Neural cell (in vitro differentiated cells): ENCODE measurements around the gene PADI2. TPM values are rescaled to one million over a fixed set of nuclear protein-coding genes. Genes with fewer than 3 reads are reported as not detected.

ENCODE experiments used
- H2AFZ ChIP-seq: fragments of 200-600, 300-800 bp; sonication (generic), shearing (Covaris generic); 2 replicates; pipeline ENCODE4 v1.6.0; 2014; ENCODE audit warnings: low read depth, mild to moderate bottlenecking, antibody characterized with exemption, low read length, moderate library complexity
- H3F3A ChIP-seq: fragments of 200-600 bp; shearing (Covaris generic); 2 replicates; pipeline ENCODE4 v1.6.1; 2016; ENCODE audit warnings: mild to moderate bottlenecking, moderate library complexity, mixed read lengths, antibody characterized with exemption, low read length; ENCODE audit not compliant: insufficient read depth, poor library complexity, severe bottlenecking
- H3K27ac ChIP-seq: fragments of 200-600, 300-800 bp; sonication (generic), shearing (Covaris generic); 2 replicates; pipeline ENCODE4 v1.5.1; 2014; ENCODE audit warnings: mild to moderate bottlenecking, low read length, moderate library complexity
- H3K27me3 ChIP-seq: fragments of 300-800, 200-600 bp; sonication (generic), shearing (Covaris generic); 2 replicates; pipeline ENCODE4 v1.6.0; 2014; ENCODE audit warnings: mild to moderate bottlenecking, low read depth, low read length, moderate library complexity; ENCODE audit not compliant: insufficient read depth
- H3K36me3 ChIP-seq: fragments of 300-800, 200-600 bp; sonication (generic), shearing (Covaris generic); 2 replicates; pipeline ENCODE4 v1.5.1; 2014; ENCODE audit warnings: mild to moderate bottlenecking, antibody characterized with exemption, low read length, moderate library complexity; ENCODE audit not compliant: insufficient read depth
- H3K4me2 ChIP-seq: fragments of 300-800, 200-600 bp; sonication (generic), shearing (Covaris generic); 2 replicates; pipeline ENCODE4 v1.6.0; 2014; ENCODE audit warnings: mild to moderate bottlenecking, low read length
- H3K4me3 ChIP-seq: fragments of 300-800, 200-600 bp; sonication (generic), shearing (Covaris generic); 2 replicates; pipeline ENCODE4 v1.5.1; 2014; ENCODE audit warnings: mild to moderate bottlenecking, low read length, moderate library complexity
- H3K79me2 ChIP-seq: fragments of 200-600 bp; shearing (Covaris generic); replicated peaks from 2 replicates; pipeline ENCODE4 v1.6.0; 2014; ENCODE audit warnings: mild to moderate bottlenecking, low read length, moderate library complexity; ENCODE audit not compliant: insufficient read depth
- H3K9ac ChIP-seq: fragments of 300-800, 200-600 bp; sonication (generic), shearing (Covaris generic); 2 replicates; pipeline ENCODE4 v1.6.1; 2016; ENCODE audit warnings: mild to moderate bottlenecking, low read length, mixed read lengths
- H3K9me2 ChIP-seq: fragments of 200-600 bp; shearing (Covaris generic); 2 replicates; pipeline ENCODE4 v1.6.1; 2016; ENCODE audit warnings: mild to moderate bottlenecking, low read length, mixed read lengths; ENCODE audit not compliant: insufficient read depth
- H3K9me3 ChIP-seq: fragments of 200-600, 300-800 bp; sonication (generic), shearing (Covaris generic); 2 replicates; pipeline ENCODE4 v1.6.1; 2016; ENCODE audit warnings: mild to moderate bottlenecking, mixed run types, low read length, moderate library complexity, mixed read lengths
- H4K20me1 ChIP-seq: fragments of 200-600 bp; shearing (Covaris generic); 2 replicates; pipeline ENCODE4 v1.6.1; 2016; ENCODE audit warnings: mild to moderate bottlenecking, mixed run types; ENCODE audit not compliant: insufficient read depth
- EP300 ChIP-seq: fragments of 450-650 bp; conservative IDR thresholded peaks from 2 replicates; pipeline ENCODE4 v1.6.1; 2014; ENCODE audit warnings: antibody characterized with exemption, mild to moderate bottlenecking, moderate library complexity; ENCODE audit not compliant: poor library complexity, severe bottlenecking
- EZH2 ChIP-seq: fragments of 200-600, 300-800 bp; shearing (Covaris generic), sonication (generic); IDR thresholded peaks from 2 replicates; pipeline ENCODE4 v1.6.1; 2014; ENCODE audit warnings: antibody characterized with exemption, low read length, borderline replicate concordance, mild to moderate bottlenecking; ENCODE audit not compliant: insufficient read depth, poor library complexity, severe bottlenecking
- MXI1 ChIP-seq: fragments of 450-650 bp; conservative IDR thresholded peaks from 2 replicates; pipeline ENCODE4 v1.6.1; 2014; ENCODE audit warnings: antibody characterized with exemption, mild to moderate bottlenecking; ENCODE audit not compliant: poor library complexity, severe bottlenecking
- POLR2AphosphoS5 ChIP-seq: IDR thresholded peaks from 2 replicates; pipeline ENCODE4 v1.6.1; 2012
- RAD21 ChIP-seq: fragments of 450-650 bp; conservative IDR thresholded peaks from 2 replicates; pipeline ENCODE4 v1.6.1; 2014; ENCODE audit warnings: antibody characterized with exemption, mild to moderate bottlenecking, moderate library complexity
- SMC3 ChIP-seq: fragments of 450-650 bp; conservative IDR thresholded peaks from 2 replicates; pipeline ENCODE4 v1.6.1; 2014; ENCODE audit warnings: antibody characterized with exemption, mild to moderate bottlenecking, moderate library complexity; ENCODE audit not compliant: poor library complexity
- TAF1 ChIP-seq: IDR thresholded peaks from 2 replicates; pipeline ENCODE4 v1.6.1; 2012; ENCODE audit warnings: low read depth
- polyA plus RNA-seq: library from polyadenylated mRNA; depleted of rRNA; stranded (reverse); fragments of >200 nt; gene quantifications from 2 replicates; pipeline ENCODE4 v1.2.3, GENCODE V29; 2014
- TF ChIP-seq, protein P1 (sequence below): IDR thresholded peaks from 2 replicates; pipeline ENCODE4 v1.6.1; 2012; ENCODE audit warnings: borderline replicate concordance
- TF ChIP-seq, protein P2 (sequence below): fragments of 450-650 bp; IDR thresholded peaks from 2 replicates; pipeline ENCODE4 v1.5.1; 2014; ENCODE audit warnings: antibody characterized with exemption, mild to moderate bottlenecking, moderate library complexity; ENCODE audit not compliant: poor library complexity, severe bottlenecking

PADI2 gene
- polyA plus RNA-seq, 1 donor from 2014 or later = 1.6 TPM

DNA sequence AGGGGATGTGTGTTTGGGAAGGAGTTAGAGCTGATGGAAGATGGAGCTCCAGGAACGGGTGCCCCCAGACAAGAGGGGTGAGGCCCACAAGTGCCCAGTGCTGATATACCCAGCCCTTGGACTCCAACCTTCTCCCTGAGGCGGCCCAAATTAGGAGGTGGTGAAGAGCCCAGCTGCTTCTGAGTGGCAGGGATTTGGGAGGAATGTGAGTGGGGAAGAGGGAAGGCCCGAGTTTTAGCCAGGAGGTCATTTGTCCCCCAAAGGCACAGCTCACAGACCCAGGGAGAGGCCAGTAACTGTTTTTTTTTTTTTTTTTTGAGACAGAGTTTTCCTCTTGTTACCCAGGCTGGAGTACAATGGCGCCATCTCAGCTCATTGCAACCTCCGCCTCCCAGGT, 1.2 kb upstream of the PADI2 start:
- H3K27me3 ChIP-seq = peaks cover 36% of the 10 kb centered on the region
- no peaks in the 10 kb centered on the region for H3K9me3 ChIP-seq
- H3K4me3 ChIP-seq = no peak overlapping the region
- H3K36me3 ChIP-seq = no peaks in the 10 kb centered on the region
- H3K9ac ChIP-seq = no peak overlapping the region
- H3K9me2 ChIP-seq = no peaks in the 10 kb centered on the region
- H4K20me1 ChIP-seq = no peaks in the 10 kb centered on the region
- H3K27ac ChIP-seq = no peak overlapping the region
- TF ChIP-seq, protein P1, sequence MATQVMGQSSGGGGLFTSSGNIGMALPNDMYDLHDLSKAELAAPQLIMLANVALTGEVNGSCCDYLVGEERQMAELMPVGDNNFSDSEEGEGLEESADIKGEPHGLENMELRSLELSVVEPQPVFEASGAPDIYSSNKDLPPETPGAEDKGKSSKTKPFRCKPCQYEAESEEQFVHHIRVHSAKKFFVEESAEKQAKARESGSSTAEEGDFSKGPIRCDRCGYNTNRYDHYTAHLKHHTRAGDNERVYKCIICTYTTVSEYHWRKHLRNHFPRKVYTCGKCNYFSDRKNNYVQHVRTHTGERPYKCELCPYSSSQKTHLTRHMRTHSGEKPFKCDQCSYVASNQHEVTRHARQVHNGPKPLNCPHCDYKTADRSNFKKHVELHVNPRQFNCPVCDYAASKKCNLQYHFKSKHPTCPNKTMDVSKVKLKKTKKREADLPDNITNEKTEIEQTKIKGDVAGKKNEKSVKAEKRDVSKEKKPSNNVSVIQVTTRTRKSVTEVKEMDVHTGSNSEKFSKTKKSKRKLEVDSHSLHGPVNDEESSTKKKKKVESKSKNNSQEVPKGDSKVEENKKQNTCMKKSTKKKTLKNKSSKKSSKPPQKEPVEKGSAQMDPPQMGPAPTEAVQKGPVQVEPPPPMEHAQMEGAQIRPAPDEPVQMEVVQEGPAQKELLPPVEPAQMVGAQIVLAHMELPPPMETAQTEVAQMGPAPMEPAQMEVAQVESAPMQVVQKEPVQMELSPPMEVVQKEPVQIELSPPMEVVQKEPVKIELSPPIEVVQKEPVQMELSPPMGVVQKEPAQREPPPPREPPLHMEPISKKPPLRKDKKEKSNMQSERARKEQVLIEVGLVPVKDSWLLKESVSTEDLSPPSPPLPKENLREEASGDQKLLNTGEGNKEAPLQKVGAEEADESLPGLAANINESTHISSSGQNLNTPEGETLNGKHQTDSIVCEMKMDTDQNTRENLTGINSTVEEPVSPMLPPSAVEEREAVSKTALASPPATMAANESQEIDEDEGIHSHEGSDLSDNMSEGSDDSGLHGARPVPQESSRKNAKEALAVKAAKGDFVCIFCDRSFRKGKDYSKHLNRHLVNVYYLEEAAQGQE = no peak
- TF ChIP-seq EZH2 = no peak
- no peak for TF ChIP-seq RAD21
- TF ChIP-seq SMC3 = no peak
- no peak for TF ChIP-seq EP300
- no peak for TF ChIP-seq POLR2AphosphoS5
- TF ChIP-seq, protein P2, sequence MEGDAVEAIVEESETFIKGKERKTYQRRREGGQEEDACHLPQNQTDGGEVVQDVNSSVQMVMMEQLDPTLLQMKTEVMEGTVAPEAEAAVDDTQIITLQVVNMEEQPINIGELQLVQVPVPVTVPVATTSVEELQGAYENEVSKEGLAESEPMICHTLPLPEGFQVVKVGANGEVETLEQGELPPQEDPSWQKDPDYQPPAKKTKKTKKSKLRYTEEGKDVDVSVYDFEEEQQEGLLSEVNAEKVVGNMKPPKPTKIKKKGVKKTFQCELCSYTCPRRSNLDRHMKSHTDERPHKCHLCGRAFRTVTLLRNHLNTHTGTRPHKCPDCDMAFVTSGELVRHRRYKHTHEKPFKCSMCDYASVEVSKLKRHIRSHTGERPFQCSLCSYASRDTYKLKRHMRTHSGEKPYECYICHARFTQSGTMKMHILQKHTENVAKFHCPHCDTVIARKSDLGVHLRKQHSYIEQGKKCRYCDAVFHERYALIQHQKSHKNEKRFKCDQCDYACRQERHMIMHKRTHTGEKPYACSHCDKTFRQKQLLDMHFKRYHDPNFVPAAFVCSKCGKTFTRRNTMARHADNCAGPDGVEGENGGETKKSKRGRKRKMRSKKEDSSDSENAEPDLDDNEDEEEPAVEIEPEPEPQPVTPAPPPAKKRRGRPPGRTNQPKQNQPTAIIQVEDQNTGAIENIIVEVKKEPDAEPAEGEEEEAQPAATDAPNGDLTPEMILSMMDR = no peak
- no peak for TF ChIP-seq TAF1
- TF ChIP-seq MXI1 = no peak
- H3K4me2 ChIP-seq = no peak overlapping the region
- no peak overlapping the region for H2AFZ ChIP-seq
- H3K79me2 ChIP-seq = no peaks in the 10 kb centered on the region
- H3F3A ChIP-seq = no peaks in the 10 kb centered on the region

DNA sequence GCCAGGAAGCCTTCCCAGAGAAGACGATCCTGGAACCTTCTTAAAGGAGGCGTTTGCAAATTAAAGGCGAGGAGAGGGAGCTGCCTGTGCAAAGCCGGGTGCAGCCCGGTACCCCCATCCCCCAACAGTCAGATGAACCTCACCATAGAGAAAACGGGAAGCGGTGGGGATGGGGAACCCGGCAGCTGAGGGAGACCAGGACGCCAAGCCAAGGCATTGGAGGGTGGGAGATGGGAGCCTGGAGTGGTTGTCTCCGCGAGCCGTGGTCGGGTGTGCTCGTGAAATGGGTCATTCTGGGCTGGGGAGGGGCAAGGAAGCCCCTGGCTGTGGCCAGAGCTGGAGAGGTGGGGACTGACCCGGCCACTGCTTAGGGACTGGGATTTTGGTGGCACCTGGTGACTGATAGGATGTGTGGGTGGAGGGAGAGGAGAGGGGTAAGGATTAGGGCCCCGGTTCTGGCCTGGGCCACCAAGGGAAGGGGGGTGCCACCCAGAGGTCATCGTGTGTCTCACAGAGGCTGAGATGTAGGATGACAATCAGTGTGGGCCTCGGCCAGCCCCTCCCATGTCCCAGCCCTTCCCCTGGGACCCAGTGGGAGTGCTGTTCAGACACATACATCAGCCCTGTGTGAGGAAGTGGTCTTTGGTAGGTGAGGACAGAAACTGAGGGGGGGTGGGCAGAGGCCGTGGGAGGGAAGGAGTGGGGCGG, 676 bp upstream of the PADI2 start:
- no peaks in the 10 kb centered on the region for H3K79me2 ChIP-seq
- TF ChIP-seq EP300 (no peak), EZH2 (no peak), SMC3 (no peak), TAF1 (no peak), MXI1 (no peak), POLR2AphosphoS5 (no peak), RAD21 (no peak)
- TF ChIP-seq, protein P1 = no peak
- TF ChIP-seq, protein P2 = no peak
- H3K9me3 ChIP-seq = no peaks in the 10 kb centered on the region
- H3K4me3 ChIP-seq = peak overlapping the region; percentile 71
- H3K4me2 ChIP-seq = no peak overlapping the region
- H3K36me3 ChIP-seq = no peaks in the 10 kb centered on the region
- no peaks in the 10 kb centered on the region for H3F3A ChIP-seq
- H2AFZ ChIP-seq = peak overlapping the region; percentile 4
- peak overlapping the region; percentile 56 for H3K9ac ChIP-seq
- peaks cover 36% of the 10 kb centered on the region for H3K27me3 ChIP-seq
- no peaks in the 10 kb centered on the region for H3K9me2 ChIP-seq
- no peak overlapping the region for H3K27ac ChIP-seq
- H4K20me1 ChIP-seq = no peaks in the 10 kb centered on the region
